Stimulated activated naive CD8-positive, alpha-beta T cell treated with anti-CD3 and anti-CD28 coated beads, Interleukin-15, Interleukin-2, amounts not matched to agents 100 U/mL and 50 U/mL, for 24 hours (primary cell): Measurements from ENCODE around the gene SLC35D1.
"Not testable (repeated sequence)": the region's sequence is repeated elsewhere in the genome, so short reads cannot be mapped to it uniquely, and the experiment has no call there.

Source experiments
- ATAC-seq: fragments of 150-1000 bp; cut with Tn5 transposase; one replicate; pipeline ENCODE4 v1.10.0; 2021
- DNase-seq: peaks from one replicate; pipeline ENCODE4 v3.0.0; 2021

The SLC35D1 gene

DNA sequence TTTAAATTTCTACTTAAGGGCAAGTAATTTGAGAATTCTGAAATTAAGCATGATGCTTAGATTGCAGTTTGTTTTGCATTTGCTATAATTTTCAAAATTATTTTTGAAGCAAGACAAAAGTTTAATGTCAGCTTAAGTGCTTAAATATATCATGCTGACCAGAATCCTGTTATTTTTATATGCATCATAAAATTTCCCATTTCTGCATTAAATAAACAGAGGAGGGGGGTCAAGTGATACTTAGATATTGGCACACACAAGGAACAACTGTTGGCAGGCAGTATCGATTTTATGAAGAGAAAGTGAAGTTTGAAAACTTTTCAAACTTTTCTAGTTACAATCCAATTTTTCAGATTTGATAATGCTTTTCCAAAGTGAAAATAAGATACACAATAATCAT, 68.1 kb downstream of the SLC35D1 start:
- no peak for DNase-seq
- no peak for ATAC-seq

DNA sequence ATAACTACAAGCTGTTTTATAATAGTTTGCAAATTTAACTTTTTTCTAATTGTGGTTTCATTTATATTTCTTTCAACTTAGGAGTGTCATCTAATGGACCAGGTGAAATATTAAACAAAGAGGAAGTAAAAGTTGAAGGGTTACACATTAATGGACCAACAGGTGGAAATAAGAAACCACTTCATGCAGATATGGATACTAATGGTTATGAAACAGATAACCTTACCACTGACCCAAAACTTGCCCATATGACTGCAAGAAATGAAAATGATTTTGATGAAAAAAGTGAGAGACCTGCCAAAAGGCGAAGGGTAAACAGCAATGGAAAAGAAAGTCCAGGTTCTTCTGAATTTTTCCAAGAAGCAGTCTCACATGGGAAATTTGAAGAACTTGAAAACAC, 69.5 kb downstream of the SLC35D1 start:
- peak; percentile 24 for ATAC-seq
- no peak for DNase-seq

DNA sequence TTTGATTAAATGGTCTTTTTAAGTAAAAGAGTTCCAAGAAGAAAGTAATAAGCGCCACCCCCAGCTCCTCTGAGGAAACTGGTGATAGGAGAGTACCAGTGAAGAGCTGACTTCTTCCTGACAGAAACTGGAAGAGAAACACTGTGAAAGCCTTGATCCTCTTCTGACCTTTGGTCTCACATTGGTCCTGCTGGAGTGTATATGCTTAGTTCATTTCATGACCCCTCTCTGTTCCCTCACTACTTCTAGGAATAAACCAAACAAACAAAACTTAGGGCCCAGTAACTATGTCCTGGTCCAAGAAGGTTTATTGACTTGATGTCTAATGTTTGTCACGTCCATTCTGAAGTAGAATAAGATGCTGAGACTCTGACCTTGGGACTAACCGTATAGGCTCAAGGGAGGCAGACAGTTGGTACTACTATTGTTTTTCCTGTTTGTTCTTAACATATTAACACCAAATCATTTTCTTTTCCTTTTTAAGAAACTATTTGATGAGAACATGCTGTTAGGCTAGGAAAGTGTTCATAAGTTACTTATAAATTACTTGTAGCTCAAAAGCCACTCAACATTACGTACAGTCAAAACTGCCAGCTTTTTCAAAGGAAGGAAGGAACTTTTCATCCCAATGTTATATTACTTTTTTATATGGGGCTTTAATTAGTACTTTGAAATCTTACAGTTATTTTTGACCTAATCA, 71.2 kb downstream of the SLC35D1 start:
- DNase-seq (no peak), ATAC-seq (no peak)

DNA sequence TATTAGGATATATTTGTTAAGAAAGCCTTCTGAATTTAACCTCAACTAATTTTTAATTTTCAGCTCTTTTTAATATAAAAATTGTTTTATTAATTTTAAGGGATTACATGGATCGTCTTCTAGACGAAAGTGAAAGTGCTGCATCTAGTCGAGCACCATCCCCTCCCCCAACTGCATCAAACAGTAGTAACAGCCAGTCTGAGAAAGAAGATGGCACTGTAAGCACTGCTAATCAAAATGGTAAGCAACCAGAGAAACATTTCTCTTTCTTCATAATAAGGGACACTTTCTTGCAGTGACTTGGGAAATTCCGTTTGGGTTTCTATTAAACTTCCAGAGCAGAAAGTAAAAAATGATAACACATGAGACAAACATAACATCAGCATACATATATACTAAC, 72.3 kb downstream of the SLC35D1 start:
- ATAC-seq = peak; percentile 67

DNA sequence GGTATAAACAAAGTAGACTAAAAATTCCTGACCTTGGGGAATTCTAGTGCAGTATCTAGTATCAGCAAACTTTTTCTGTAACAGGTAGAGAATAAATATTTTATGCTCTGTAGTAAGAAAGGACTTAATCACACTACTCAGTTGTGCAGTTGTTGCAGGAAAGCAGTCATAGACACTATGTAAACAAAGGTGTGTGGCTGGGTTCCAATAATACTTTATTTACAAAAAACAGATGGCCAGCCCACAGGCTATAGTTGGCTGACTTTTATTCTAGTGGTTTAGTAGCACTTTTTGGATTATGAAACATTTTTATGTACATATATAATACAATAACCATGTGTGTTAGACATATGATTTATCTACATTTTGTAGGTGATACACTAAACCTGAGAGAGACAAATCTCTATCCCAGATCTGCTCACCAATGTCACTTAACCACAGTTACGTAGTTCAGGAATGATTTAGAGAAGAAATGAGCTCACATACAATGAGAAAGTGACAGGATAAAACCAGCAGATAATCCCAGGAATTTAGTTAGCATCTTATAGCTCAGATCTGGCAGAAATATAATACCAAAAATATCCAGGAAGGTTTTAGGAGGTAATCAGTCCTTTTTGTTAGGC, 73.1 kb downstream of the SLC35D1 start:
- ATAC-seq = peak; percentile 11
- DNase-seq = no peak

More for the DNA sequence above, 72.3 kb downstream of the SLC35D1 start:
- DNase-seq = peak; percentile 29

DNA sequence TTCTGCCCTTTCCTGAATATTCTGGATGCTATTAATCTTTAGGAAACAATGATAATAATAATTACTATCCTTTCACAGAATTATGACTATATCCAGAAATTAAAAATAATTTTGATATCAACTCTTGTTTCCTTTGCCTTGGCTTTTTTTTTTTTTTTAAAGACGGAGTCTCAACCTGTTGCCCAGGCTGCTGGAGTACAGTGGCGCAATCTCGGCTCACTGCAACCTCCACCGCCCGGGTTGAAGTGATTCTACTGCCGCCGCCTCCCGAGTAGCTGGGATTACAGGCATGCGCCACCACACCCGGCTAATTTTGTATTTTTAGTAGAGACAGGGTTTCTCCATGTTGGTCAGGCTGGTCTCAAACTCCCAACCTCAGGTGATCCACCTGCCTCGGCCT, 74.3 kb downstream of the SLC35D1 start:
- not testable (repeated sequence) for DNase-seq, ATAC-seq

DNA sequence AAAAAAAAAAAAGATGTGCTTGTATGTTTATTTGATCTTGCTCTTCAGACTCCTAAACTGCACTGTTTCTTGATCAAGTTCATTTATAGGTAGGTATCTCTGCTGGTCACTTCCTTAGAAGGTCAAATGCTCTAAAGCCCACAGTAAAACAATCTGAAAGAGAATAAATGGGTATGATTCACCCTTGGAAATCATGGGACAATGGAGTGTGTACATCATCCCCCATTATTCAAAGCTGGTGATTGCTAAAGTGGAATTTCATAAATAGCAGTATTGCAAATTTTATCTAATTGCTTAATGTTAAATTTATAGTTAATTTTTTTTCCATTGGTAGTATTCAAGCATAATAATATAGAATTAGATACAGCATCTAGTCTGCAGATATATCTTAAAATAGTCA, 75.7 kb downstream of the SLC35D1 start:
- DNase-seq (no peak), ATAC-seq (no peak)

DNA sequence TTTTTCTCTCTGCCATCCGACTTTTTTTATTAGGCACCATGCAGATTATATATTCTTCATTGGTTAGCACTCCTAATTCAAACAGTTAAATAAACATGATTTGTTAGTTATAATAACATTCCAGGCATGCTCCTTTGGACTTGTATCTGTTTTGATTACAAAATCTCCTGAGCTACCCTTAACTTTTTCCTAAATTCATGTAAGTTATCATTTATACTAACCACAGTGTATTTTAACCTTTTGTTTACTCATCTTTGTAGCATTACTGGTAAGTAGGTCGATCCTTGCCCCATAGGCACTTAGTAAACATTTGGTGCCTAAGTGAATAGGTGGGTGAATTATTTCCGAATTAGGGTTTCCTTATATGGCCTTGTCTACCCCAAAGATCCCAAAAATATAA, 85.4 kb downstream of the SLC35D1 start:
- DNase-seq = no peak
- ATAC-seq = no peak

DNA sequence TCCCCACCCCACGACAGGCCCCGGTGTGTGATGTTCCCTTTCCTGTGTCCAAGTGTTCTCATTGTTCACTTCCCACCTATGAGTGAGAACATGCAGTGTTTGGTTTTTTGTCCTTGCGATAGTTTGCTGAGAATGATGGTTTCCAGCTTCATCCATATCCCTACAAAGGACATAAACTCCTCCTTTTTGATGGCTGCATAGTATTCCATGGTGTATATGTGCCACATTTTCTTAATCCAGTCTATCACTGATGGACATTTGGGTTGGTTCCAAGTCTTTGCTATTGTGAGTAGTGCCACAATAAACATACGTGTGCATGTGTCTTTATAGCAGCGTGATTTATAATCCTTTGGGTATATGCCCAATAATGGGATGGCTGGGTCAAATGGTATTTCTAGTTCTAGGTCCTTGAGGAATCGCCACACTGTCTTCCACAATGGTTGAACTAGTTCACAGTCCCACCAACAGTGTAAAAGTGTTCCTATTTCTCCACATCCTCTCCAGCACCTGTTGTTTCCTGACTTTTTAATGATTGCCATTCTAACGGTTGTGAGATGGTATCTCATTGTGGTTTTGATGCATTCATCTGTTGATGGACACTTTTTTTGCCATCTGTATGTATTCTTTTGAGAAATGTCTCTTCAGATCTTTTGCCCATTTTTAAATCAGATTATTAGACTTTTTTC, 87.6 kb downstream of the SLC35D1 start:
- not testable (repeated sequence) for DNase-seq, ATAC-seq

DNA sequence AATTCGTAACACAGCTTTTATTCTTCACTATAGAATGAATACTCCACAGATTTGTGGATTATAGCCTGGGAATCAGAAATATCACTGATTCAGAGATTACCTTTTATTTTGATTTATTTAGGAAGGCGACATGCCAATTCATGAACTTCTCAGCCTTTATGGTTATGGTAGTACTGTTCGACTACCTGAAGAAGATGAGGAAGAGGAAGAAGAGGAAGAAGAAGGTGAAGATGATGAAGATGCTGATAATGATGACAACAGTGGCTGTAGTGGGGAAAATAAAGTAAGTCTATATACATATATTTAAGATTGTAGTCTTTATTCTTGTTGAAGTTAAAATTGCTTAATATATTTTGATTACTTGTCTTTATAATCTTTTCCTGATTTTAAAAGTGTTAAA, 96.0 kb downstream of the SLC35D1 start:
- no peak for DNase-seq
- no peak for ATAC-seq

DNA sequence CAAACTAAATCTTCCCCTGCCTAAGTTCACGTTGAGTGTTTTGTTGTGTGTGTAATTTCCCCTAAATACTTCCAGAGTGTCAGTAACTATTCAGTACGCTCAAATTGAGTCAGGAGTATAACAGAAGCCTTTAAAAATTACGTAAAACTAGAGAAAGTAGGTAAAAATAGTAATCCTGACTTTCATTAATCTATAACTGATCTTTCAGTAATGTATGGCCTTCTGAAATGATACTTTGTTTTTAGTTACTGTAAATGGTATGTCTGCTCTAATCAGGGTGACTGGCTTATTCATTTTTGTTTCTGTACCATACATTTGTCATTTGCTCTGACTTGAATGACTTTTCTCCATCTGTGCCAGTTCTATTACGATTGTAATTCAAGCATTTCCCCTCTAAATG, 99.7 kb downstream of the SLC35D1 start:
- ATAC-seq (no peak), DNase-seq (no peak)

DNA sequence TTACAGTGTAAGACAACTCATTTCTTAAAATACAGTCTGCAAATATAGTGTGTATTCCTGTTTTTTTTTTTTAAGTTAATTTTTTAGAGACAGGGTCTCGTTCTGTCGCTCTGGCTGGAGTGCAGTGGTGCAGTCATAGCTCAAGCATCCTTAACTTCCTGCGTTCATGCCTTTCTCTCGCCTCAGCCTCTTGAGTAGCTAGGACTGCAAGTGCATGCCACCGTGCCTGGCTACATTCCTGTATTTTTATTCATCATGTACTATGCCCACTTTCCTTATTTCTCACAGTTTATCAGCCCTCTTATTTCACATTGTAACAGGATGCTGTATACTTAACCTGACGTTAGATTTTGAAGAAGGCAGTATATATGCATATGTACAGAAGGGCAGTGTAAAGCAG, 102.4 kb downstream of the SLC35D1 start:
- ATAC-seq (no peak), DNase-seq (no peak)
